ENCODE data around the gene USF2. TPM values are rescaled to one million over a fixed set of nuclear protein-coding genes. Genes with fewer than 3 reads are reported as not detected.

Gene USF2
- polyA plus RNA-seq, 3 donors, result 2.7 to 248 (median 5.0) TPM

DNA sequence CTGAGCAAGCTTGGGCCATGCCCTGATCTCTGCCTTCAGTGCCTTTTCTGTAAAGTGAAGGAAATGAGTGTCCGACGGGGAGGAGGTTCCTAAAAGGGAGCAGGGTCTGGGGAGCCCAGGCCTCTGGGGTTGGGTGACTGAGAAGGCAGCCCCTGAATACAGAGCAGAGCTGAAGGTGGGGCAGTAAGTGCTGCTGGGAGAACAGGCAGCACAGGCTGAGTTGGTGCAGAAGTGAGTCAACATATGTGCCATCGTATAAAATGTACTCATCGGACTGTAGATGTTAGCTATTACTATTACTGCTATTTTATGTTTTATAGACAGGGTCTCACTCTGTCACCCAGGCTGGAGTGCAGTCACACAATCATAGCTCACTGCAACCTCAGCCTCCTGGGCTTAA lies 12.5 kb downstream of the USF2 start:
- Mint-ChIP-seq H3K4me1 (peaks cover 48% of the 10 kb centered on the region), H3K9me3 (peaks cover 0 to 2% (median 0%) of the 10 kb centered on the region in 7 donors), H3K27me3 (ENCODE audit: low read depth in 3 of 3) (peaks cover 13 to 16% (median 14%) of the 10 kb centered on the region in 3 donors), H3K36me3 (peaks cover 35 to 36% of the 10 kb centered on the region in 2 donors), H3K27ac (peak overlapping the region in 6 of 7 donors; percentile 20 to 85 (median 58)), H3K4me3 (peak overlapping the region in 1 of 2 donors; percentile 11)
- Histone ChIP-seq H4K20me1 (ENCODE audit: insufficient read depth, low read length) (peaks cover 37% of the 10 kb centered on the region), H3K9me3 (replicated peaks in 1 of 2; ENCODE audit: control insufficient read depth in 1 of 2, insufficient read depth in 1 of 2, low read length in 2 of 2) (no peaks in the 10 kb centered on the region), H3K79me2 (ENCODE audit: insufficient read depth, low read length) (no peaks in the 10 kb centered on the region), H3K27me3 (ENCODE audit: control insufficient read depth in 2 of 2, insufficient read depth in 2 of 2, low read length in 2 of 2) (no peaks in the 10 kb centered on the region), H3K36me3 (replicated peaks in 1 of 2; ENCODE audit: control insufficient read depth in 1 of 2, insufficient read depth in 2 of 2, low read length in 2 of 2) (peaks cover 29 to 37% of the 10 kb centered on the region in 2 donors), H3K4me2 (replicated peaks; ENCODE audit: extremely low read depth, low read length, poor library complexity, severe bottlenecking) (no peak overlapping the region), H3K9ac (ENCODE audit: insufficient read depth, low read length, poor library complexity, severe bottlenecking) (no peak overlapping the region), H3K4me3 (replicated peaks in 1 of 3; ENCODE audit: low read depth in 2 of 3, low read length in 3 of 3) (no peak overlapping the region), H3K27ac (ENCODE audit: low read depth in 1 of 2, low read length in 2 of 2) (peak overlapping the region in 1 of 2 donors; percentile 59), H3K4me1 (ENCODE audit: control insufficient read depth in 1 of 2, insufficient read depth in 2 of 2, low read length in 2 of 2) (peaks cover 34 to 52% of the 10 kb centered on the region in 2 donors), H2AFZ (ENCODE audit: insufficient read depth, low read depth, low read length, poor library complexity, severe bottlenecking) (no peak overlapping the region)
- TF ChIP-seq, protein P1, sequence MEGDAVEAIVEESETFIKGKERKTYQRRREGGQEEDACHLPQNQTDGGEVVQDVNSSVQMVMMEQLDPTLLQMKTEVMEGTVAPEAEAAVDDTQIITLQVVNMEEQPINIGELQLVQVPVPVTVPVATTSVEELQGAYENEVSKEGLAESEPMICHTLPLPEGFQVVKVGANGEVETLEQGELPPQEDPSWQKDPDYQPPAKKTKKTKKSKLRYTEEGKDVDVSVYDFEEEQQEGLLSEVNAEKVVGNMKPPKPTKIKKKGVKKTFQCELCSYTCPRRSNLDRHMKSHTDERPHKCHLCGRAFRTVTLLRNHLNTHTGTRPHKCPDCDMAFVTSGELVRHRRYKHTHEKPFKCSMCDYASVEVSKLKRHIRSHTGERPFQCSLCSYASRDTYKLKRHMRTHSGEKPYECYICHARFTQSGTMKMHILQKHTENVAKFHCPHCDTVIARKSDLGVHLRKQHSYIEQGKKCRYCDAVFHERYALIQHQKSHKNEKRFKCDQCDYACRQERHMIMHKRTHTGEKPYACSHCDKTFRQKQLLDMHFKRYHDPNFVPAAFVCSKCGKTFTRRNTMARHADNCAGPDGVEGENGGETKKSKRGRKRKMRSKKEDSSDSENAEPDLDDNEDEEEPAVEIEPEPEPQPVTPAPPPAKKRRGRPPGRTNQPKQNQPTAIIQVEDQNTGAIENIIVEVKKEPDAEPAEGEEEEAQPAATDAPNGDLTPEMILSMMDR (IDR thresholded peaks at IDR 0.05), result no peak
- no peak for DNase-seq
- intact Hi-C loops (cut with micrococcal nuclease), result loop anchor here (1.0 to 5.0 kb wide), 2 partner anchors 9 to 61 kb away; no protein-coding TSS in a partner anchor
- WGBS (ENCODE audit: insufficient coverage), result 63% methylated on average over 2 of the region's 4 CpGs

DNA sequence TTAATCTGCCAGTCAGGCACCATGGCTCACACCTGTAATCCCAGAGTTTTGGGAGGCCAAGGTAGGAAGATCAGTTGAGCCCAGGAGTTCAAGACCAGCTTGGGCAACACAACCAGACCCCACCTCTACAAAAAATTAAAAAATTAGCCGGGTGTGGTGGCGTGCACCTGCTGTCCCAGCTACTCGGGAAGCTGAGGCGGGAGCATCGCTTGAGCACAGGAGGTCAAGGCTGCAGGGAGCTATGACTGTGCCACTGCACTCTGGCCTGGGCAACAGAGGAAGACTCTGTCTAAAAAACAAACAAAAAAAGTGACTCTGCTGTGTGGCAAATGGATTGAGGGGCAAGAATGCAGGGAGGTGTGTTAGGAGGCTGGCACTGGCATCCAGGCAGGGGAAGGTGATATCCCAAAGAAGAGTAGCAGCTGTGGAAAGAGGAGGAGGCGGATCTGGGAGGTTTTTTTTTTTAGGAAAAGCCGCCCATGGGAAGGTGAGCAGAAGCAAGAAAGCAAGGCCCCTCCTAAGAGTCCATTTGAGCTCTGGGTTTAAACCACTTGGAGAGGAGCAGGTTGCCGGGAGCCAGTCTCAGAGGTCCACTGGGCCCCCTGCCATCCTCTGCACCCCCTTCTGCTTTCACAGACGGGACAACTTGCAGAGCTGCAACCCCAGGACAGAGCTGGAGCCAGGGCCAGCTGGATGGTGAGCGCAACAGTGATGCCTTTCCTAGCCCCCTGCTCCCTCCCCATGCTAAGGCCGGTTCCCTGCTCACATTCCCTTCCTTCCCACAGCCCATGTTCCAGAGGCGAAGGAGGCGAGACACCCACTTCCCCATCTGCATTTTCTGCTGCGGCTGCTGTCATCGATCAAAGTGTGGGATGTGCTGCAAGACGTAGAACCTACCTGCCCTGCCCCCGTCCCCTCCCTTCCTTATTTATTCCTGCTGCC lies 15.7 kb downstream of the USF2 start:
- Histone ChIP-seq H3K36me3 (replicated peaks in 1 of 2; ENCODE audit: control insufficient read depth in 1 of 2, insufficient read depth in 2 of 2, low read length in 2 of 2) (peaks cover 0 to 6% of the 10 kb centered on the region in 2 donors), H3K9ac (ENCODE audit: insufficient read depth, low read length, poor library complexity, severe bottlenecking) (no peak overlapping the region), H4K20me1 (ENCODE audit: insufficient read depth, low read length) (peaks cover 9% of the 10 kb centered on the region), H3K4me1 (ENCODE audit: control insufficient read depth in 1 of 2, insufficient read depth in 2 of 2, low read length in 2 of 2) (peaks cover 34 to 52% of the 10 kb centered on the region in 2 donors), H3K27ac (ENCODE audit: low read depth in 1 of 2, low read length in 2 of 2) (no peak overlapping the region), H3K27me3 (ENCODE audit: control insufficient read depth in 2 of 2, insufficient read depth in 2 of 2, low read length in 2 of 2) (no peaks in the 10 kb centered on the region), H3K4me2 (replicated peaks; ENCODE audit: extremely low read depth, low read length, poor library complexity, severe bottlenecking) (no peak overlapping the region), H3K4me3 (replicated peaks in 1 of 3; ENCODE audit: low read depth in 2 of 3, low read length in 3 of 3) (no peak overlapping the region), H3K9me3 (replicated peaks in 1 of 2; ENCODE audit: control insufficient read depth in 1 of 2, insufficient read depth in 1 of 2, low read length in 2 of 2) (no peaks in the 10 kb centered on the region), H3K79me2 (ENCODE audit: insufficient read depth, low read length) (no peaks in the 10 kb centered on the region), H2AFZ (ENCODE audit: insufficient read depth, low read depth, low read length, poor library complexity, severe bottlenecking) (peak overlapping the region; percentile 6)
- H3K27ac Mint-ChIP-seq, result peak overlapping the region in 3 of 7 donors; percentile 50 to 70 (median 68)
- WGBS (ENCODE audit: insufficient coverage), result 69% methylated on average over 13 of the region's 17 CpGs
- peak overlapping the region in 1 of 2 donors; percentile 34 for H3K4me3 Mint-ChIP-seq
- H3K4me1 Mint-ChIP-seq, result peaks cover 48% of the 10 kb centered on the region
- H3K36me3 Mint-ChIP-seq, result peaks cover 5 to 7% of the 10 kb centered on the region in 2 donors
- intact Hi-C loops (cut with micrococcal nuclease), result loop anchor here in 1 of 2 donors (5.0 kb wide), 1 partner anchor 58 kb away; no protein-coding TSS in a partner anchor
- peaks cover 14 to 16% (median 15%) of the 10 kb centered on the region in 3 donors for H3K27me3 Mint-ChIP-seq (ENCODE audit: low read depth in 3 of 3)
- TF ChIP-seq, protein P1 (IDR thresholded peaks at IDR 0.05), result no peak
- DNase-seq, result no peak
- peaks cover 0 to 2% (median 0%) of the 10 kb centered on the region in 7 donors for H3K9me3 Mint-ChIP-seq
